G401 (cell line): ENCODE data around the gene GPN3. TPM values are rescaled to one million over a fixed set of nuclear protein-coding genes. Genes with fewer than 3 reads are reported as not detected.

ENCODE experiments used
- total RNA-seq: library from RNA; depleted of rRNA; stranded (reverse); fragments of >200 nt; shearing (Covaris generic); gene quantifications from 2 replicates; pipeline ENCODE4 v1.2.3, GENCODE V29; 2014; rRNA removed

Gene GPN3
- total RNA-seq, 1 experiment from 2014 or later: 59.0 TPM

Other genes with a start within 250 kb of the GPN3 start
- 15.1 and 20.3 TPM in 2 replicates for gene ATP2A2, start 187.0 kb downstream of the GPN3 start, total RNA-seq
- gene ANAPC7, start 64.5 kb downstream of the GPN3 start, total RNA-seq: 50.5 and 61.0 TPM in 2 replicates
- 601 and 663 TPM in 2 replicates for gene ARPC3, start 17.9 kb downstream of the GPN3 start, total RNA-seq
- 68.9 and 76.3 TPM in 2 replicates for gene FAM216A, start 588 bp upstream of the GPN3 start, total RNA-seq
- gene VPS29, start 33.9 kb upstream of the GPN3 start, total RNA-seq: 35.3 and 45.0 TPM in 2 replicates
- 0.41 TPM in 1 of 2 replicates, not detected in the other for gene RAD9B, start 34.1 kb upstream of the GPN3 start, total RNA-seq
- gene PPTC7, start 115.1 kb upstream of the GPN3 start, total RNA-seq: 11.7 and 15.3 TPM in 2 replicates
- 24.8 and 28.4 TPM in 2 replicates for gene TCTN1, start 145.9 kb upstream of the GPN3 start, total RNA-seq
- gene HVCN1, start 220.9 kb upstream of the GPN3 start, total RNA-seq: not detected in 2 replicates